Measurements from ENCODE around the gene ASB5. TPM values are rescaled to one million over a fixed set of nuclear protein-coding genes. Genes with fewer than 3 reads are reported as not detected.

ASB5 gene
- total and polyA plus RNA-seq, 2 of the 8 experiments (the other 6 are each of a cell fraction or from before 2014, with no cell fraction given), result 0.02 TPM; not detected in 1

DNA sequence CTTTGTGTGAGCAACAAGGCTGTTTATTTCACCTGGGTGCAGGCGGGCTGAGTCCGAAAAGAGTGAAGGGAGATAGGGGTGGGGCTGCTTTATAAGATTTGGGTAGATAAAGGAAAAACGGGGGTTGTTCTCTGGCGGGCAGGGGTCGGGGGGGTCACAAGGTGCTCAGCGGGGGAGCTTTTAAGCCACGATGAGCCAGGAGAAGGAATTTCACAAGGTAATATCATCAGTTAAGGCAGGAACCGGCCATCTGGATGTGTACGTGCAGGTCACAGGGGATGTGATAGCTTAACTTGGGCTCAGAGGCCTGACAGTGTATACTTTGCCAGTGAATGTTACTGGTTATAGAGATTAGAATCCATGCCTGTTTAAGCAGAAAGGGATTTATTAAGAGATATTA is 31.0 kb upstream of the ASB5 start:
- ChIA-PET POLR2A (ENCODE audit: partially characterized antibody) (no interaction called here), CTCF (ENCODE audit: partially characterized antibody) (no interaction called here)
- Histone ChIP-seq H3K4me3 (ENCODE audit: extremely low read depth in 1 of 4, insufficient read depth in 2 of 4, low read depth in 3 of 4, low read length in 4 of 4) (no peak overlapping the region), H2BK12ac (ENCODE audit: low read depth, low read length) (no peak overlapping the region), H3K14ac (ENCODE audit: insufficient read length) (no peak overlapping the region), H3K9ac (replicated peaks in 1 of 4; ENCODE audit: extremely low read depth in 1 of 4, low read depth in 3 of 4, low read length in 3 of 4) (no peak overlapping the region), H3K27me3 (replicated peaks in 1 of 4; ENCODE audit: control insufficient read depth in 3 of 4, extremely low read depth in 1 of 4, insufficient read depth in 3 of 4, low read length in 3 of 4) (peaks cover 0 to 6% (median under 1%) of the 10 kb centered on the region in 4 experiments; a peak in 3 of 7 replicates), H3K4ac (replicated peaks; ENCODE audit: insufficient read length, low read depth, low read length) (no peak overlapping the region), H2AK5ac (ENCODE audit: low read depth, low read length) (no peak overlapping the region), H3K23me2 (ENCODE audit: low read depth, low read length) (no peaks in the 10 kb centered on the region), H3K79me1 (ENCODE audit: low read depth, low read length) (no peaks in the 10 kb centered on the region), H4K5ac (ENCODE audit: insufficient read length, low read depth, low read length) (no peak overlapping the region), H2BK15ac (ENCODE audit: low read length) (no peak overlapping the region), H3K9me3 (ENCODE audit: insufficient read depth in 2 of 2, low read depth in 1 of 2, low read length in 1 of 2) (no peaks in the 10 kb centered on the region), H3K36me3 (ENCODE audit: control insufficient read depth in 2 of 4, insufficient read depth in 4 of 4, low read length in 3 of 4) (no peaks in the 10 kb centered on the region), H2BK5ac (ENCODE audit: low read depth, low read length) (no peak overlapping the region), H3K79me2 (ENCODE audit: control insufficient read depth in 1 of 2, insufficient read depth in 2 of 2, low read length in 2 of 2) (no peaks in the 10 kb centered on the region), H2BK120ac (replicated peaks; ENCODE audit: low read depth, low read length) (no peak overlapping the region), H2AFZ (ENCODE audit: low read length) (no peak overlapping the region), H3K27ac (ENCODE audit: low read depth, low read length) (no peak overlapping the region), H4K91ac (replicated peaks; ENCODE audit: insufficient read length, low read length) (no peak overlapping the region), H3K56ac (replicated peaks; ENCODE audit: insufficient read length, low read depth, low read length) (no peak overlapping the region), H3K4me2 (ENCODE audit: insufficient read depth in 1 of 2, low read depth in 2 of 2, low read length in 2 of 2) (no peak overlapping the region), H4K8ac (ENCODE audit: extremely low read depth, insufficient read depth, low read length) (no peak overlapping the region), H3K18ac (ENCODE audit: extremely low read depth, low read length) (no peak overlapping the region), H2BK20ac (ENCODE audit: low read length) (no peak overlapping the region), H3K4me1 (replicated peaks in 1 of 4; ENCODE audit: control insufficient read depth in 3 of 4, insufficient read depth in 4 of 4, low read length in 3 of 4) (peaks cover 0 to 4% (median 0%) of the 10 kb centered on the region in 4 experiments; a peak in 1 of 7 replicates), H3K23ac (ENCODE audit: insufficient read length) (no peak overlapping the region), H4K20me1 (replicated peaks in 1 of 2; ENCODE audit: control insufficient read depth in 1 of 2, insufficient read depth in 2 of 2, low read length in 2 of 2) (no peaks in the 10 kb centered on the region)
- DNase-seq (ENCODE audit: low read depth in 1 of 2, low spot score in 2 of 2), result no peak
- FAIRE-seq, result no peak
- 91% methylated on average over 7 of the region's 9 CpGs; no CpG with 5 or more reads in 1 of the 2 experiments for WGBS, 2 experiments (ENCODE audit: extremely low coverage in 1 of 2, insufficient coverage in 1 of 2, insufficient read length in 1 of 2, insufficient replicate concordance in 2 of 2, low coverage in 1 of 2, low lambda C conversion rate in 2 of 2, missing lambda C conversion rate in 1 of 2)
- TF ChIP-seq EGR1 (IDR thresholded peaks at IDR 0.05; ENCODE audit: borderline replicate concordance, low read depth, low read length), result no peak
- no peak for TF ChIP-seq TCF12 (IDR thresholded peaks at IDR 0.05; ENCODE audit: low read depth, low read length)
- TF ChIP-seq ASH2L (IDR thresholded peaks at IDR 0.05; ENCODE audit: low read length), result no peak
- TF ChIP-seq SIRT6 (IDR thresholded peaks at IDR 0.05; ENCODE audit: low read length), result no peak
- TF ChIP-seq PHF8 (conservative IDR thresholded peaks at IDR 0.05; ENCODE audit: low read depth, low read length), result no peak
- TF ChIP-seq POU5F1 (IDR thresholded peaks at IDR 0.05; ENCODE audit: low read depth, low read length), result no peak
- TF ChIP-seq KDM1A (IDR thresholded peaks at IDR 0.05; ENCODE audit: borderline replicate concordance, low read length), result no peak
- no peak for TF ChIP-seq SUZ12 (IDR thresholded peaks at IDR 0.05; ENCODE audit: low read length)
- TF ChIP-seq, protein P1, sequence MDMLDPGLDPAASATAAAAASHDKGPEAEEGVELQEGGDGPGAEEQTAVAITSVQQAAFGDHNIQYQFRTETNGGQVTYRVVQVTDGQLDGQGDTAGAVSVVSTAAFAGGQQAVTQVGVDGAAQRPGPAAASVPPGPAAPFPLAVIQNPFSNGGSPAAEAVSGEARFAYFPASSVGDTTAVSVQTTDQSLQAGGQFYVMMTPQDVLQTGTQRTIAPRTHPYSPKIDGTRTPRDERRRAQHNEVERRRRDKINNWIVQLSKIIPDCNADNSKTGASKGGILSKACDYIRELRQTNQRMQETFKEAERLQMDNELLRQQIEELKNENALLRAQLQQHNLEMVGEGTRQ (IDR thresholded peaks at IDR 0.05; ENCODE audit: low read length), result no peak
- TF ChIP-seq RNF2 (IDR thresholded peaks at IDR 0.05; ENCODE audit: borderline replicate concordance, low read depth, low read length, missing control alignments, poor library complexity, severe bottlenecking), result no peak
- TF ChIP-seq RBBP5 (IDR thresholded peaks at IDR 0.05; ENCODE audit: borderline replicate concordance, low read depth, low read length), result no peak
- TF ChIP-seq SRF (IDR thresholded peaks at IDR 0.05; ENCODE audit: low read depth, low read length), result no peak
- TF ChIP-seq CHD1 (IDR thresholded peaks at IDR 0.05; ENCODE audit: low read depth, low read length), result no peak
- TF ChIP-seq MAFK (IDR thresholded peaks at IDR 0.05; ENCODE audit: low read depth, low read length), result no peak

All from H1 (cell line).